Measurements from ENCODE around the gene ZNF630. TPM values are rescaled to one million over a fixed set of nuclear protein-coding genes. Genes with fewer than 3 reads are reported as not detected.
"Not testable (repeated sequence)": the region's sequence is repeated elsewhere in the genome, so short reads cannot be mapped to it uniquely, and the experiment has no call there.

The ZNF630 gene
- total RNA-seq, 1 experiment from 2014 or later: 0.71 TPM

GRCh38 chrX:48058621-48059295 lies 12.7 kb downstream of the ZNF630 start:
- H3K36me3 ChIP-seq: no peaks in the 10 kb centered on the region
- no peaks in the 10 kb centered on the region for H3K27me3 ChIP-seq
- no peak overlapping the region for H3K27ac ChIP-seq
- DNase-seq: no peak
- no peaks in the 10 kb centered on the region for H3K4me1 ChIP-seq
- H3K4me3 ChIP-seq: no peak overlapping the region
- no peaks in the 10 kb centered on the region for H3K9me3 ChIP-seq (replicated peaks)

GRCh38 chrX:48046846-48047245 lies 24.6 kb downstream of the ZNF630 start:
- Histone ChIP-seq H3K27ac (no peak overlapping the region), H3K9me3 (replicated peaks) (no peaks in the 10 kb centered on the region), H3K27me3 (no peaks in the 10 kb centered on the region), H3K36me3 (no peaks in the 10 kb centered on the region), H3K4me1 (no peaks in the 10 kb centered on the region), H3K4me3 (no peak overlapping the region)
- DNase-seq: no peak

- H3K9me3 ChIP-seq (replicated peaks): no peaks in the 10 kb centered on the region
- H3K4me3 ChIP-seq: no peak overlapping the region
- H3K36me3 ChIP-seq: no peaks in the 10 kb centered on the region
- no peaks in the 10 kb centered on the region for H3K4me1 ChIP-seq
- no peak for DNase-seq
- H3K27me3 ChIP-seq: no peaks in the 10 kb centered on the region
- no peak overlapping the region for H3K27ac ChIP-seq
Observed at GRCh38 chrX:48045410-48046311, 25.8 kb downstream of the ZNF630 start.

GRCh38 chrX:48043056-48043455 lies 28.4 kb downstream of the ZNF630 start:
- no peaks in the 10 kb centered on the region for H3K36me3 ChIP-seq
- H3K4me1 ChIP-seq: no peaks in the 10 kb centered on the region
- no peak overlapping the region for H3K27ac ChIP-seq
- no peaks in the 10 kb centered on the region for H3K27me3 ChIP-seq
- DNase-seq: no peak
- no peaks in the 10 kb centered on the region for H3K9me3 ChIP-seq (replicated peaks)
- no peak overlapping the region for H3K4me3 ChIP-seq

GRCh38 chrX:48035891-48036290 lies 35.5 kb downstream of the ZNF630 start:
- DNase-seq: no peak
- Histone ChIP-seq H3K4me1 (no peaks in the 10 kb centered on the region), H3K27ac (no peak overlapping the region), H3K9me3 (replicated peaks) (no peaks in the 10 kb centered on the region), H3K4me3 (no peak overlapping the region), H3K27me3 (no peaks in the 10 kb centered on the region), H3K36me3 (no peaks in the 10 kb centered on the region)

GRCh38 chrX:48030641-48031173 lies 40.7 kb downstream of the ZNF630 start:
- not testable (repeated sequence) for DNase-seq, H3K27me3 ChIP-seq

GRCh38 chrX:48030237-48030636 lies 41.2 kb downstream of the ZNF630 start:
- DNase-seq: no peak
- Histone ChIP-seq H3K4me1 (no peaks in the 10 kb centered on the region), H3K4me3 (no peak overlapping the region), H3K27me3 (no peaks in the 10 kb centered on the region), H3K36me3 (no peaks in the 10 kb centered on the region), H3K27ac (no peak overlapping the region), H3K9me3 (replicated peaks) (no peaks in the 10 kb centered on the region)

More at GRCh38 chrX:48030641-48031173, 40.7 kb downstream of the ZNF630 start:
- not testable (repeated sequence) for H3K9me3 ChIP-seq (replicated peaks); H3K27ac ChIP-seq; H3K4me1 ChIP-seq; H3K4me3 ChIP-seq; H3K36me3 ChIP-seq

- H3K4me3 ChIP-seq: no peak overlapping the region
- H3K9me3 ChIP-seq (replicated peaks): no peaks in the 10 kb centered on the region
- no peaks in the 10 kb centered on the region for H3K4me1 ChIP-seq
- no peaks in the 10 kb centered on the region for H3K36me3 ChIP-seq
- no peak for DNase-seq
- no peaks in the 10 kb centered on the region for H3K27me3 ChIP-seq
- no peak overlapping the region for H3K27ac ChIP-seq
Observed at GRCh38 chrX:48028091-48028490, 43.3 kb downstream of the ZNF630 start.

- DNase-seq: peak; percentile 40 to 45
- not testable (repeated sequence) for H3K9me3 ChIP-seq (replicated peaks); H3K4me1 ChIP-seq
Observed at GRCh38 chrX:48027545-48027944, 43.9 kb downstream of the ZNF630 start.

GRCh38 chrX:48025561-48025960 lies 45.9 kb downstream of the ZNF630 start:
- Histone ChIP-seq H3K9me3 (replicated peaks) (no peaks in the 10 kb centered on the region), H3K36me3 (no peaks in the 10 kb centered on the region), H3K27ac (no peak overlapping the region), H3K4me1 (no peaks in the 10 kb centered on the region), H3K27me3 (no peaks in the 10 kb centered on the region), H3K4me3 (no peak overlapping the region)
- DNase-seq: peak; percentile 31 to 80

More at GRCh38 chrX:48027545-48027944, 43.9 kb downstream of the ZNF630 start:
- H3K36me3 ChIP-seq, H3K27ac ChIP-seq, H3K4me3 ChIP-seq, H3K27me3 ChIP-seq: not testable (repeated sequence)

GRCh38 chrX:48022738-48023137 lies 48.7 kb downstream of the ZNF630 start:
- no peak overlapping the region for H3K27ac ChIP-seq
- no peaks in the 10 kb centered on the region for H3K36me3 ChIP-seq
- no peak overlapping the region for H3K4me3 ChIP-seq
- no peaks in the 10 kb centered on the region for H3K9me3 ChIP-seq (replicated peaks)
- DNase-seq: no peak
- no peaks in the 10 kb centered on the region for H3K4me1 ChIP-seq
- no peaks in the 10 kb centered on the region for H3K27me3 ChIP-seq

- Histone ChIP-seq H3K27ac (no peak overlapping the region), H3K27me3 (no peaks in the 10 kb centered on the region), H3K36me3 (no peaks in the 10 kb centered on the region), H3K4me1 (no peaks in the 10 kb centered on the region), H3K9me3 (replicated peaks) (no peaks in the 10 kb centered on the region), H3K4me3 (no peak overlapping the region; the same call in 1 of the 2 replicates)
- DNase-seq: no peak
Observed at GRCh38 chrX:48022100-48022499, 49.3 kb downstream of the ZNF630 start.

GRCh38 chrX:48021026-48021900 lies 50.2 kb downstream of the ZNF630 start:
- Histone ChIP-seq H3K36me3 (no peaks in the 10 kb centered on the region), H3K4me1 (no peaks in the 10 kb centered on the region), H3K27me3 (no peaks in the 10 kb centered on the region), H3K9me3 (replicated peaks) (no peaks in the 10 kb centered on the region), H3K4me3 (peak overlapping the region; percentile 80), H3K27ac (peak overlapping the region; percentile 99)
- DNase-seq: peak; percentile 75 to 77

- not testable (repeated sequence) for H3K36me3 ChIP-seq; DNase-seq; H3K4me1 ChIP-seq; H3K4me3 ChIP-seq; H3K9me3 ChIP-seq (replicated peaks); H3K27me3 ChIP-seq
- 0 out of 2 replicates have a peak overlapping the region, but pooled peaks have one; percentile 99 for H3K27ac ChIP-seq
Observed at GRCh38 chrX:48020472-48020871, 51.0 kb downstream of the ZNF630 start.
